CD4-positive, alpha-beta T cell treated with Interleukin-21 for 1 hour (primary cell): ENCODE data around the gene ZNF483.
"Not testable (repeated sequence)": the region's sequence is repeated elsewhere in the genome, so short reads cannot be mapped to it uniquely, and the experiment has no call there.

ENCODE experiments used
- DNase-seq: peaks from one replicate; pipeline ENCODE4 v3.0.0-alpha.2; 2020

ZNF483 gene

GRCh38 chr9:111615928-111616327, 90.9 kb downstream of the ZNF483 start:
- DNase-seq: no peak

DNA sequence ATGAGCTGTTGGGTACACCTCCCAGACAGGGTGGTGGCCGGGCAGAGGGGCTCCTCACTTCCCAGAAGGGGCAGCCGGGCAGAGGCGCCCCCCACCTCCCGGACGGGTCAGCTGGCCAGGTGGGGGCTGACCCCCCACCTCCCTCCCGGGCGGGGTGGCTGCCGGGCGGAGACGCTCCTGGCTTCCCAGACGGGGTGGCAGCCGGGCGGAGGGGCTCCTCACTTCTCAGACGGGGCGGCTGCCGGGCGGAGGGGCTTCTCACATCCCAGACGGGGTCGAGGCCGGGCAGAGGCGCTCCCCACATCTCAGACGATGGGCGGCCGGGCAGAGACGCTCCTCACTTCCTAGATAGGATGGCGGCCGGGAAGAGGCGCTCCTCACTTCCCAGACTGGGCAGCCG, 92.4 kb downstream of the ZNF483 start:
- not testable (repeated sequence) for DNase-seq

- DNase-seq: peak; percentile 18
These were observed 97.0 kb downstream of the ZNF483 start for GRCh38 chr9:111621895-111622480.

- DNase-seq: no peak
These were observed 97.6 kb downstream of the ZNF483 start for GRCh38 chr9:111622626-111623025.
